H9 (cell line): ENCODE measurements around the gene HTRA1. TPM values are rescaled to one million over a fixed set of nuclear protein-coding genes. Genes with fewer than 3 reads are reported as not detected.

Experiments
- DNase-seq: peaks from one replicate; pipeline ENCODE4 v3.0.0-alpha.2; 2017
- H2AFZ ChIP-seq: one replicate; pipeline ENCODE4 v1.6.1; 2013; ENCODE audit warnings: mild to moderate bottlenecking, low read length, control low read depth, moderate library complexity
- H2AK5ac ChIP-seq: 2 replicates; pipeline ENCODE4 v1.6.1; 2013; ENCODE audit warnings: low read length, control low read depth, mixed read lengths; ENCODE audit not compliant: insufficient read length
- H2BK120ac ChIP-seq: one replicate; pipeline ENCODE4 v1.6.1; 2013; ENCODE audit warnings: low read depth, mild to moderate bottlenecking, low read length, control low read depth, inconsistent platforms; ENCODE audit not compliant: poor library complexity, severe bottlenecking
- H2BK12ac ChIP-seq: 2 replicates; pipeline ENCODE4 v1.6.1; 2013; ENCODE audit warnings: low read length, control low read depth, mixed read lengths, low read depth; ENCODE audit not compliant: insufficient read length
- H2BK15ac ChIP-seq: 2 replicates; pipeline ENCODE4 v1.6.1; 2013; ENCODE audit warnings: low read depth, low read length, control low read depth
- H2BK20ac ChIP-seq: one replicate; pipeline ENCODE4 v1.6.1; 2013; ENCODE audit warnings: low read depth, mild to moderate bottlenecking, low read length, control low read depth, inconsistent platforms; ENCODE audit not compliant: poor library complexity, severe bottlenecking
- H2BK5ac ChIP-seq: 2 replicates; pipeline ENCODE4 v1.6.1; 2013; ENCODE audit warnings: low read length, control low read depth, mixed read lengths; ENCODE audit not compliant: insufficient read length
- H3K14ac ChIP-seq: 2 replicates; pipeline ENCODE4 v1.6.1; 2013; ENCODE audit warnings: low read length, control low read depth; ENCODE audit not compliant: insufficient read depth
- H3K18ac ChIP-seq: 2 replicates; pipeline ENCODE4 v1.6.1; 2013; ENCODE audit warnings: low read depth, mild to moderate bottlenecking, mixed read lengths, low read length, control low read depth; ENCODE audit not compliant: insufficient read length
- H3K23ac ChIP-seq: 2 replicates; pipeline ENCODE4 v1.6.1; 2013; ENCODE audit warnings: low read length, control low read depth, mixed read lengths, low read depth; ENCODE audit not compliant: insufficient read length
- H3K23me2 ChIP-seq: 2 replicates; pipeline ENCODE4 v1.6.1; 2013; ENCODE audit warnings: low read depth, mild to moderate bottlenecking, mixed read lengths, low read length, control low read depth; ENCODE audit not compliant: insufficient read length, poor library complexity, severe bottlenecking
- H3K27ac ChIP-seq: 2 replicates; pipeline ENCODE4 v1.5.1; 2013; ENCODE audit warnings: low read length, control low read depth, mixed read lengths, low read depth; ENCODE audit not compliant: insufficient read length
- H3K27me3 ChIP-seq: 2 replicates; pipeline ENCODE4 v1.6.1; 2013; ENCODE audit warnings: low read length, control low read depth, inconsistent platforms; ENCODE audit not compliant: insufficient read depth
- H3K4ac ChIP-seq: 2 replicates; pipeline ENCODE4 v1.6.1; 2013; ENCODE audit warnings: low read depth, mild to moderate bottlenecking, control low read depth, inconsistent platforms, low read length, moderate library complexity
- H3K4me1 ChIP-seq: 2 replicates; pipeline ENCODE4 v1.6.1; 2013; ENCODE audit warnings: low read length, control low read depth, inconsistent platforms; ENCODE audit not compliant: insufficient read depth
- H3K4me2 ChIP-seq: 2 replicates; pipeline ENCODE4 v1.6.1; 2013; ENCODE audit warnings: low read length, control low read depth, mixed read lengths; ENCODE audit not compliant: insufficient read length, insufficient read depth
- H3K56ac ChIP-seq: 2 replicates; pipeline ENCODE4 v1.6.1; 2013; ENCODE audit warnings: low read depth, mild to moderate bottlenecking, mixed read lengths, low read length, control low read depth; ENCODE audit not compliant: insufficient read length
- H3K79me1 ChIP-seq: 2 replicates; pipeline ENCODE4 v1.6.1; 2013; ENCODE audit warnings: low read depth, mild to moderate bottlenecking, moderate library complexity, low read length, control low read depth, inconsistent platforms; ENCODE audit not compliant: insufficient read depth, poor library complexity, severe bottlenecking
- H3K79me2 ChIP-seq: 2 replicates; pipeline ENCODE4 v1.6.1; 2013; ENCODE audit warnings: low read length, control low read depth, inconsistent platforms; ENCODE audit not compliant: insufficient read depth
- H3K9ac ChIP-seq: 2 replicates; pipeline ENCODE4 v1.6.1; 2013; ENCODE audit warnings: low read length, control low read depth, mixed read lengths; ENCODE audit not compliant: insufficient read length; ENCODE audit errors: extremely low read depth
- H3K9me3 ChIP-seq: one replicate; pipeline ENCODE4 v1.6.1; 2013; ENCODE audit warnings: low read depth, low read length, inconsistent platforms; ENCODE audit not compliant: control insufficient read depth
- H3T11ph ChIP-seq: one replicate; pipeline ENCODE4 v1.6.1; 2013; ENCODE audit warnings: mild to moderate bottlenecking, low read length, control low read depth, inconsistent platforms
- H4K20me1 ChIP-seq: one replicate; pipeline ENCODE4 v1.6.1; 2013; ENCODE audit not compliant: control insufficient read depth, insufficient read length, insufficient read depth
- H4K5ac ChIP-seq: 2 replicates; pipeline ENCODE4 v1.6.1; 2013; ENCODE audit warnings: low read depth, mild to moderate bottlenecking, mixed read lengths, low read length, control low read depth; ENCODE audit not compliant: insufficient read length
- H4K8ac ChIP-seq: replicated peaks from 2 replicates; pipeline ENCODE4 v1.6.1; 2013; ENCODE audit warnings: low read length, control low read depth, mixed read lengths, low read depth; ENCODE audit not compliant: insufficient read length
- H4K91ac ChIP-seq: 2 replicates; pipeline ENCODE4 v1.6.1; 2013; ENCODE audit warnings: low read depth, mild to moderate bottlenecking, moderate library complexity, mixed read lengths, low read length, control low read depth; ENCODE audit not compliant: insufficient read length
- H3K27ac Mint-ChIP-seq, 3 experiments: 2 replicates in 2 of 3; 3 replicates in 1 of 3; pipeline ENCODE4 v1.8.0; 2020 to 2021; ENCODE audit warnings: mixed read lengths in 3 of 3, mild to moderate bottlenecking in 1 of 3, moderate library complexity in 1 of 3
- H3K27me3 Mint-ChIP-seq: 2 replicates; pipeline ENCODE4 v1.8.0; 2021; ENCODE audit warnings: low read depth, mild to moderate bottlenecking, moderate library complexity, mixed read lengths
- H3K36me3 Mint-ChIP-seq, 3 experiments: 2 replicates in 2 of 3; 3 replicates in 1 of 3; pipeline ENCODE4 v1.8.0; 2020 to 2021; ENCODE audit warnings: low read depth in 3 of 3, mixed read lengths in 3 of 3; ENCODE audit not compliant: insufficient read depth in 1 of 3
- H3K4me1 Mint-ChIP-seq, 2 experiments: 2 replicates each; pipeline ENCODE4 v1.8.0; 2020; ENCODE audit warnings: mixed read lengths in 2 of 2
- H3K4me3 Mint-ChIP-seq, 2 experiments: 2 replicates in 1 of 2; 3 replicates in 1 of 2; pipeline ENCODE4 v1.8.0; 2020 to 2021; ENCODE audit warnings: mild to moderate bottlenecking in 2 of 2, mixed read lengths in 2 of 2, moderate library complexity in 1 of 2
- H3K9me3 Mint-ChIP-seq, 2 experiments: 2 replicates in 1 of 2; 3 replicates in 1 of 2; pipeline ENCODE4 v1.8.0; 2020; ENCODE audit warnings: mild to moderate bottlenecking in 2 of 2, mixed read lengths in 2 of 2, moderate library complexity in 1 of 2
- CTCF ChIP-seq: fragments of 200-600 bp; sonication (generic); conservative IDR thresholded peaks from 3 replicates; pipeline ENCODE4 v1.8.0; 2021; ENCODE audit warnings: antibody characterized with exemption, mild to moderate bottlenecking
- WGBS: extraction: QIAGEN DNeasy Blood & Tissue Kit; methylation state at CpG from one replicate; pipeline ENCODE4 v1.1.7; 2013; ENCODE audit warnings: missing lambda C conversion rate, low lambda C conversion rate, mixed read lengths; ENCODE audit not compliant: insufficient read length; ENCODE audit errors: extremely low coverage; 5-methylcytosine and 5-hydroxymethylcytosine counted together
- total RNA-seq: library from RNA; stranded (reverse); gene quantifications from 2 replicates; pipeline ENCODE4 v1.2.1, GENCODE V29; 2021

Gene HTRA1
- total RNA-seq, 1 experiment from 2014 or later = 11.1 TPM

DNA sequence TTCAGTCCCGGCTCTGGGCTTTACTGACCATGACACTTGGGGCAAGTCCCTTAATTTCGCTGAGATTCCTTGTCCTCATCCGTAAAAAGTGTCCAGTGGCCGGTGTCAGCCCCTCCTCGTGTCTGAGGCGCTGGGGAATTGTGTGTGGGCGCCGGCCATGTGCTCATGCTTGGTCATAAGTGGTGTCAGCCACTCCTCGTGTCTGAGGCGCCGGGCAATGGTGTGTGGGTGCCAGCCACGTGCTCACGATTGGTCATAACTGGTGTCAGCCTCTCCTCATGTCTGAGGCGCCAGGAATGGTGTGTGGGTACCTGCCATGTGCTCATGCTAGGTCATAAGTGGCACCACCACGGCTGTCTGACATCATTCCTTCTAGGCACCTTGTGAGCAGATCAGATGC is 58.5 kb downstream of the HTRA1 start:
- peaks cover 4 to 8% of the 10 kb centered on the region in 2 experiments; a peak in 4 of 5 replicates for H3K9me3 Mint-ChIP-seq
- TF ChIP-seq CTCF = no peak
- no peaks in the 10 kb centered on the region for H3K9me3 ChIP-seq

More for the DNA sequence above, 58.5 kb downstream of the HTRA1 start:
- H3T11ph ChIP-seq = no peak overlapping the region
- no peak overlapping the region for H2BK20ac ChIP-seq
- H3K4me1 Mint-ChIP-seq = peaks cover 2 to 6% of the 10 kb centered on the region in 2 experiments; a peak in 2 of 4 replicates
- no peak overlapping the region for H3K56ac ChIP-seq
- no peaks in the 10 kb centered on the region for H3K79me2 ChIP-seq
- no peak overlapping the region for H3K9ac ChIP-seq
- peaks cover 4% of the 10 kb centered on the region for H3K27me3 Mint-ChIP-seq
- no peak overlapping the region for H3K14ac ChIP-seq
- no peak overlapping the region for H3K4me3 Mint-ChIP-seq
- no peaks in the 10 kb centered on the region for H4K20me1 ChIP-seq
- no peak overlapping the region for H3K4ac ChIP-seq
- no peak overlapping the region for H3K4me2 ChIP-seq
- H3K27ac ChIP-seq = no peak overlapping the region
- WGBS = no CpG with 5 or more reads among the region's 15 CpGs
- no peaks in the 10 kb centered on the region for H3K4me1 ChIP-seq
- H4K91ac ChIP-seq = no peak overlapping the region
- no peak overlapping the region for H3K18ac ChIP-seq
- no peak overlapping the region for H3K27ac Mint-ChIP-seq
- no peak overlapping the region for H2AFZ ChIP-seq
- peaks cover 0 to 2% (median 0%) of the 10 kb centered on the region in 3 experiments; a peak in 3 of 7 replicates for H3K36me3 Mint-ChIP-seq
- H2BK12ac ChIP-seq = no peak overlapping the region
- H2BK120ac ChIP-seq = no peak overlapping the region
- H3K27me3 ChIP-seq = no peaks in the 10 kb centered on the region
- H4K5ac ChIP-seq = no peak overlapping the region
- no peak overlapping the region for H2BK5ac ChIP-seq
- no peaks in the 10 kb centered on the region for H3K23me2 ChIP-seq
- H4K8ac ChIP-seq = no peak overlapping the region
- no peaks in the 10 kb centered on the region for H3K79me1 ChIP-seq
- no peak for DNase-seq
- no peak overlapping the region for H3K23ac ChIP-seq
- no peak overlapping the region for H2AK5ac ChIP-seq
- no peak overlapping the region for H2BK15ac ChIP-seq
